HL-60 (cell line): ENCODE results near the gene GNB1.

Experiments
- DNase-seq, 2 experiments: peaks; one replicate each; pipeline ENCODE4 v3.0.0-alpha.2; 2010 to 2020; ENCODE audit warnings: low read depth in 1 of 2, low spot score in 1 of 2
- H3K27ac ChIP-seq: fragments of 250-450 bp; sonication (Bioruptor Pico); replicated peaks from 2 replicates; pipeline ENCODE4 v1.5.1; 2020; ENCODE audit warnings: mild to moderate bottlenecking, moderate library complexity
- H3K27me3 ChIP-seq: fragments of 250-450 bp; sonication (Bioruptor Pico); 2 replicates; pipeline ENCODE4 v1.5.1; 2021; ENCODE audit warnings: mild to moderate bottlenecking, moderate library complexity; ENCODE audit not compliant: insufficient read depth, poor library complexity, severe bottlenecking
- H3K4me3 ChIP-seq: replicated peaks from 2 replicates; pipeline ENCODE4 v1.5.1; 2011; ENCODE audit warnings: mild to moderate bottlenecking, control low read depth, low read length; ENCODE audit not compliant: insufficient read depth
- GABPA ChIP-seq: IDR thresholded peaks from 2 replicates; pipeline ENCODE4 v1.6.1; 2012; ENCODE audit warnings: low read depth
- POLR2AphosphoS5 ChIP-seq: IDR thresholded peaks from 2 replicates; pipeline ENCODE4 v1.6.1; 2012; ENCODE audit warnings: low read depth
- SPI1 ChIP-seq: IDR thresholded peaks from 2 replicates; pipeline ENCODE4 v1.6.1; 2012; ENCODE audit warnings: low read depth, mild to moderate bottlenecking, borderline replicate concordance
- TF ChIP-seq, protein P1 (sequence below): IDR thresholded peaks from 2 replicates; pipeline ENCODE4 v1.6.1; 2012; ENCODE audit warnings: low read depth; ENCODE audit not compliant: insufficient replicate concordance
- TF ChIP-seq, protein P2 (sequence below): IDR thresholded peaks from one replicate; pipeline ENCODE4 v1.5.1; 2011; ENCODE audit warnings: low read length, control low read depth, inconsistent platforms; ENCODE audit not compliant: insufficient read depth

The GNB1 gene

DNA sequence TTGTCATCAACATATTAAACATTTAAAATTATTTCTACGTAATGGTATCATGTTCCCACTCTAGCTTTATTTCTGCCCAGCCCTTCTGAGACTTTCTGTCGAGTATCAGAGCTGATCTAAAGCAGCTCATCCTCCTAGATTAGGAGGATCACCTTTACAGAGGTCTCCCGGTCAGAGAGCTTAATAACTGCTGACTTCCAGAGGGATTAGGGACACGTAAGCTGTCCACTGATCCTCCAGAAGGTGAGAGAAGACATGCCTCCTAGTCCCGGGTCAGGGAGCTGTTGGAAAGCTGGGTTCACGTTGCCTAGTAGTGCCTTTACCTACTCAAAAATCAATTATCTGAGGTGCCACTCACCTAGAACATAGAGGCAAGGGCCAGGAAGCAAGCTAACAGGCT is 81.4 kb downstream of the GNB1 start:
- H3K27me3 ChIP-seq, result no peaks in the 10 kb centered on the region
- no peak for DNase-seq
- H3K4me3 ChIP-seq, result no peak overlapping the region
- TF ChIP-seq POLR2AphosphoS5, result no peak
- TF ChIP-seq GABPA, result no peak
- TF ChIP-seq, protein P1, sequence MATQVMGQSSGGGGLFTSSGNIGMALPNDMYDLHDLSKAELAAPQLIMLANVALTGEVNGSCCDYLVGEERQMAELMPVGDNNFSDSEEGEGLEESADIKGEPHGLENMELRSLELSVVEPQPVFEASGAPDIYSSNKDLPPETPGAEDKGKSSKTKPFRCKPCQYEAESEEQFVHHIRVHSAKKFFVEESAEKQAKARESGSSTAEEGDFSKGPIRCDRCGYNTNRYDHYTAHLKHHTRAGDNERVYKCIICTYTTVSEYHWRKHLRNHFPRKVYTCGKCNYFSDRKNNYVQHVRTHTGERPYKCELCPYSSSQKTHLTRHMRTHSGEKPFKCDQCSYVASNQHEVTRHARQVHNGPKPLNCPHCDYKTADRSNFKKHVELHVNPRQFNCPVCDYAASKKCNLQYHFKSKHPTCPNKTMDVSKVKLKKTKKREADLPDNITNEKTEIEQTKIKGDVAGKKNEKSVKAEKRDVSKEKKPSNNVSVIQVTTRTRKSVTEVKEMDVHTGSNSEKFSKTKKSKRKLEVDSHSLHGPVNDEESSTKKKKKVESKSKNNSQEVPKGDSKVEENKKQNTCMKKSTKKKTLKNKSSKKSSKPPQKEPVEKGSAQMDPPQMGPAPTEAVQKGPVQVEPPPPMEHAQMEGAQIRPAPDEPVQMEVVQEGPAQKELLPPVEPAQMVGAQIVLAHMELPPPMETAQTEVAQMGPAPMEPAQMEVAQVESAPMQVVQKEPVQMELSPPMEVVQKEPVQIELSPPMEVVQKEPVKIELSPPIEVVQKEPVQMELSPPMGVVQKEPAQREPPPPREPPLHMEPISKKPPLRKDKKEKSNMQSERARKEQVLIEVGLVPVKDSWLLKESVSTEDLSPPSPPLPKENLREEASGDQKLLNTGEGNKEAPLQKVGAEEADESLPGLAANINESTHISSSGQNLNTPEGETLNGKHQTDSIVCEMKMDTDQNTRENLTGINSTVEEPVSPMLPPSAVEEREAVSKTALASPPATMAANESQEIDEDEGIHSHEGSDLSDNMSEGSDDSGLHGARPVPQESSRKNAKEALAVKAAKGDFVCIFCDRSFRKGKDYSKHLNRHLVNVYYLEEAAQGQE, result no peak
- TF ChIP-seq SPI1, result no peak
- TF ChIP-seq, protein P2, sequence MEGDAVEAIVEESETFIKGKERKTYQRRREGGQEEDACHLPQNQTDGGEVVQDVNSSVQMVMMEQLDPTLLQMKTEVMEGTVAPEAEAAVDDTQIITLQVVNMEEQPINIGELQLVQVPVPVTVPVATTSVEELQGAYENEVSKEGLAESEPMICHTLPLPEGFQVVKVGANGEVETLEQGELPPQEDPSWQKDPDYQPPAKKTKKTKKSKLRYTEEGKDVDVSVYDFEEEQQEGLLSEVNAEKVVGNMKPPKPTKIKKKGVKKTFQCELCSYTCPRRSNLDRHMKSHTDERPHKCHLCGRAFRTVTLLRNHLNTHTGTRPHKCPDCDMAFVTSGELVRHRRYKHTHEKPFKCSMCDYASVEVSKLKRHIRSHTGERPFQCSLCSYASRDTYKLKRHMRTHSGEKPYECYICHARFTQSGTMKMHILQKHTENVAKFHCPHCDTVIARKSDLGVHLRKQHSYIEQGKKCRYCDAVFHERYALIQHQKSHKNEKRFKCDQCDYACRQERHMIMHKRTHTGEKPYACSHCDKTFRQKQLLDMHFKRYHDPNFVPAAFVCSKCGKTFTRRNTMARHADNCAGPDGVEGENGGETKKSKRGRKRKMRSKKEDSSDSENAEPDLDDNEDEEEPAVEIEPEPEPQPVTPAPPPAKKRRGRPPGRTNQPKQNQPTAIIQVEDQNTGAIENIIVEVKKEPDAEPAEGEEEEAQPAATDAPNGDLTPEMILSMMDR, result no peak
- no peak overlapping the region for H3K27ac ChIP-seq

DNA sequence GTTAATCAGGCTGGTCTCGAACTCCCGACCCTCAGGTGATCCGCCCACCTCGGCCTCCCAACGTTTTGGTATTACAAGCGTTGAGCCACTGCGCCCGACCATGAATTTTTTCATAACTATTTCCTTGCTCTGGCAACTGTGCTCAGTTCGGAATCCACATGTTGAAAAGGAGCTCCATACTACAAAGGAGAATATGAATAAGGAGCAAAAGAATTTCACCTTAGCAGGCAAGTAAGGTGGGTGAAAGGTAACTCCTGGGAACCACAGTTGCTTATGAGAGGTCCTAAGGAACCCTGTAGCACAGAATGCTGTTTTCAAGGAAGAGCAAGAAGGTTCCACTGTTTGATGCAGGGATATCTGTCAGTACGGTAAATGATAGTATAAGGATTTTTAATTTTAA is 82.7 kb downstream of the GNB1 start:
- H3K4me3 ChIP-seq, result no peak overlapping the region
- TF ChIP-seq, protein P2, result no peak
- no peak for TF ChIP-seq GABPA
- no peak for DNase-seq
- H3K27me3 ChIP-seq, result no peaks in the 10 kb centered on the region
- H3K27ac ChIP-seq, result no peak overlapping the region

DNA sequence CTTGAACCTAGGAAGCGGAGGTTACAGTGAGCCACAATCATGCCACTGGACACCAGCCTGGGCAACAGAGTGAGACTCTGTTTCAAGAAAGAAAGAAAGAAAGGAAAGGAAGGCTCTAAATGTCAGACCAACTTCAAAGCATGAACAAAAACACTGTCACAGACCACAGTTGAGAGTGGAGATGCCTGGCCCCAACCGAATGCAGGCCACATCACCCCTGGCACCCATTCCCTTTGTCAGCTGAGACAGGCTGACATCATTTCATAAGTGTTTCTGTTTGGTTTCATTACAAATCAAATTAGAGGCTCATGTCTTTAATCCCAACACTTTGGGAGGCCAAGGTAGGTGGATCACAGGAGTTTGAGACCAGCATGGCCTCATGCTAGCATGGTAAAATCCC is 84.0 kb downstream of the GNB1 start:
- DNase-seq, result no peak
- Histone ChIP-seq H3K27ac (no peak overlapping the region), H3K27me3 (no peaks in the 10 kb centered on the region), H3K4me3 (no peak overlapping the region)
- TF ChIP-seq, protein P1, result no peak
- TF ChIP-seq POLR2AphosphoS5, result no peak

DNA sequence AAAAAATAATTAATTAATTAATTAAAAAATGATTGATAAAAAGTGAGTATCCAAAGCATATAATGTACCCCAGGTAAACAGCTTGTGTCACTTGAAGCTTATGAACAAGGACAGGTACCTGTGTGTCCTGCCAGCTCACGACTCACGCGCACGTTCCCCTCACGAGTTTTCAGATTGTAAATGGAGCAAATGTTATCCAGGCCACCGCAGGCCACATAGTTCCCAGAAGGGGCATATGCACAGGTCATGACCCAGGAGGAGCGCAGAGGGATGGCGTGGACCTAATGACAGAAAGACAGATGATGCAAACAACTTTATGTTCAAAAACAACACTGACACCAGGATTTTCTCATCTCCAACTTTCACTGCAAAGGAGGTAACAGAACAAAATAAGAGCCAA is 86.6 kb downstream of the GNB1 start:
- Histone ChIP-seq H3K27ac (no peak overlapping the region), H3K4me3 (no peak overlapping the region), H3K27me3 (no peaks in the 10 kb centered on the region)
- TF ChIP-seq, protein P1, result no peak
- TF ChIP-seq GABPA, result no peak
- no peak for TF ChIP-seq POLR2AphosphoS5
- TF ChIP-seq SPI1, result no peak
- TF ChIP-seq, protein P2, result no peak
- DNase-seq, result no peak
